GM23248 (cell line): ENCODE measurements around the gene CHCT1. TPM values are rescaled to one million over a fixed set of nuclear protein-coding genes. Genes with fewer than 3 reads are reported as not detected.

Experiments
- DNase-seq: peaks from one replicate; pipeline ENCODE4 v3.0.0-alpha.2; 2015
- H2AFZ ChIP-seq: fragments of 200-600 bp; sonication (generic); 2 replicates; pipeline ENCODE4 v1.6.1; 2016; ENCODE audit warnings: antibody characterized with exemption
- H3F3A ChIP-seq: fragments of 200-600 bp; sonication (generic); 2 replicates; pipeline ENCODE4 v1.6.1; 2016; ENCODE audit warnings: mild to moderate bottlenecking, antibody characterized with exemption, mixed run types; ENCODE audit not compliant: insufficient read depth
- H3K27ac ChIP-seq: fragments of 200-600 bp; sonication (generic); 2 replicates; pipeline ENCODE4 v1.5.1; 2016; ENCODE audit warnings: mild to moderate bottlenecking
- H3K27me3 ChIP-seq: fragments of 200-600 bp; sonication (generic); replicated peaks from 2 replicates; pipeline ENCODE4 v1.6.1; 2016; ENCODE audit warnings: mild to moderate bottlenecking; ENCODE audit not compliant: insufficient read depth
- H3K36me3 ChIP-seq: fragments of 200-600 bp; sonication (generic); 2 replicates; pipeline ENCODE4 v1.6.1; 2016; ENCODE audit warnings: low read depth, mild to moderate bottlenecking
- H3K4me1 ChIP-seq: fragments of 200-600 bp; sonication (generic); 2 replicates; pipeline ENCODE4 v1.6.1; 2016; ENCODE audit warnings: mild to moderate bottlenecking; ENCODE audit not compliant: insufficient read depth
- H3K4me2 ChIP-seq: fragments of 200-600 bp; sonication (generic); one replicate; pipeline ENCODE4 v1.6.1; 2016; ENCODE audit warnings: mild to moderate bottlenecking; ENCODE audit not compliant: unreplicated experiment
- H3K4me3 ChIP-seq: fragments of 200-600 bp; sonication (generic); 2 replicates; pipeline ENCODE4 v1.5.1; 2016; ENCODE audit warnings: mild to moderate bottlenecking
- H3K79me2 ChIP-seq: fragments of 200-600 bp; sonication (generic); 2 replicates; pipeline ENCODE4 v1.6.1; 2016; ENCODE audit warnings: mild to moderate bottlenecking; ENCODE audit not compliant: insufficient read depth
- H3K9ac ChIP-seq: fragments of 200-600 bp; sonication (generic); 2 replicates; pipeline ENCODE4 v1.6.1; 2016; ENCODE audit warnings: mild to moderate bottlenecking
- H3K9me2 ChIP-seq: fragments of 200-600 bp; sonication (generic); 2 replicates; pipeline ENCODE4 v1.6.1; 2016; ENCODE audit warnings: mixed run types, mild to moderate bottlenecking, moderate library complexity; ENCODE audit not compliant: insufficient read depth
- H3K9me3 ChIP-seq: fragments of 200-600 bp; sonication (generic); one replicate; pipeline ENCODE4 v1.6.1; 2017; ENCODE audit warnings: low read depth
- H4K20me1 ChIP-seq: fragments of 200-600 bp; sonication (generic); 2 replicates; pipeline ENCODE4 v1.6.0; 2016; ENCODE audit not compliant: insufficient read depth
- EZH2 ChIP-seq: fragments of 200-600 bp; sonication (generic); IDR thresholded peaks from 2 replicates; pipeline ENCODE4 v1.6.1; 2018; ENCODE audit warnings: antibody characterized with exemption, mild to moderate bottlenecking; ENCODE audit not compliant: insufficient read depth, poor library complexity, severe bottlenecking
- EZH2phosphoT487 ChIP-seq: fragments of 200-600 bp; sonication (generic); IDR thresholded peaks from 2 replicates; pipeline ENCODE4 v1.6.1; 2018; ENCODE audit warnings: antibody characterized with exemption, moderate library complexity, mild to moderate bottlenecking, low read depth; ENCODE audit not compliant: insufficient read depth
- in situ Hi-C: fragments of 300-500 bp; cut with MboI; formaldehyde crosslinking; loops from 2 replicates; pipeline ENCODE4 v1.15.0; 2020
- polyA plus RNA-seq: library from polyadenylated mRNA; unstranded; fragments of >200 nt; fragmentation: Nextera tagmentation; extraction: Ambion mirVana; gene quantifications from 2 replicates; pipeline ENCODE4 v1.2.1, GENCODE V29; 2016
- total RNA-seq: library from RNA; depleted of rRNA; stranded (reverse); fragments of >200 nt; shearing (Covaris generic); gene quantifications from 2 replicates; pipeline ENCODE4 v1.2.3, GENCODE V29; 2014; rRNA removed

Gene CHCT1
- total and polyA plus RNA-seq, 2 experiments from 2014 or later = not detected

- Histone ChIP-seq H3K4me1 (peaks cover 11% of the 10 kb centered on the region), H3K36me3 (peaks cover 26% of the 10 kb centered on the region), H3K9me3 (no peaks in the 10 kb centered on the region), H3K9ac (no peak overlapping the region), H3K4me3 (no peak overlapping the region), H4K20me1 (no peaks in the 10 kb centered on the region), H3K27me3 (no peaks in the 10 kb centered on the region), H2AFZ (no peak overlapping the region), H3K4me2 (no peak overlapping the region), H3F3A (peaks cover 30% of the 10 kb centered on the region), H3K27ac (no peak overlapping the region), H3K79me2 (peaks cover 42% of the 10 kb centered on the region), H3K9me2 (no peaks in the 10 kb centered on the region)
- DNase-seq = peak; percentile 42
- in situ Hi-C loops = no loop called here
- TF ChIP-seq EZH2phosphoT487 = no peak
- TF ChIP-seq EZH2 = no peak
Measured at GRCh38 chr17:60473788-60474187, 51.5 kb downstream of the CHCT1 start.

Other genes with a start within 250 kb of the CHCT1 start
- 30.1 and 33.9 TPM in 2 replicates for gene USP32, start 30.4 kb upstream of the CHCT1 start, total RNA-seq
- 12.4 and 14.0 TPM in 2 replicates for gene USP32, start 30.4 kb upstream of the CHCT1 start, polyA plus RNA-seq
- gene APPBP2, start 103.8 kb downstream of the CHCT1 start, total RNA-seq = 30.6 and 57.5 TPM in 2 replicates
- gene APPBP2, start 103.8 kb downstream of the CHCT1 start, polyA plus RNA-seq = 39.3 and 41.7 TPM in 2 replicates
- gene PPM1D, start 177.7 kb downstream of the CHCT1 start, total RNA-seq = 7.8 and 7.9 TPM in 2 replicates
- gene PPM1D, start 177.7 kb downstream of the CHCT1 start, polyA plus RNA-seq = 7.9 and 8.1 TPM in 2 replicates